Mammary epithelial cell (primary cell): ENCODE measurements around the gene H3-3A.

ENCODE experiments used
- CTCF ChIP-seq, 2 donors: IDR thresholded peaks in 1 of 2; conservative IDR thresholded peaks in 1 of 2; 2 replicates each; pipeline ENCODE4 v1.5.1; 2011 to 2012; ENCODE audit warnings: inconsistent platforms in 2 of 2, low read length in 2 of 2, mild to moderate bottlenecking in 2 of 2, control low read depth in 1 of 2, low read depth in 1 of 2; ENCODE audit not compliant: insufficient read depth in 1 of 2; ENCODE audit errors: extremely low read depth in 1 of 2
- EZH2 ChIP-seq: IDR thresholded peaks from 2 replicates; pipeline ENCODE4 v1.6.1; 2012; ENCODE audit warnings: low read length, inconsistent platforms, borderline replicate concordance

GRCh38 chr1:226041419-226041818 lies 21.1 kb upstream of the H3-3A start:
- TF ChIP-seq CTCF (conservative IDR thresholded peaks at IDR 0.05 in 1 of 2, IDR thresholded peaks at IDR 0.05 in 1 of 2; ENCODE audit: extremely low read depth in 1 of 2, insufficient read depth in 1 of 2, low read depth in 1 of 2, low read length in 2 of 2) (no peak), EZH2 (no peak)
